Gastrocnemius medialis (tissue), 4 donors: ENCODE measurements around the gene LTBP1.

Experiments used
- CTCF ChIP-seq, 5 experiments: fragments of 450-650 bp in 3 of 5; fragments of 200-600 bp in 2 of 5; sonication (generic) in 2 of 5; IDR thresholded peaks in 4 of 5; conservative IDR thresholded peaks in 1 of 5; 1 replicate in 4 of 5; 2 replicates in 1 of 5; pipeline ENCODE4 v1.5.1; 2016 to 2019; ENCODE audit warnings: antibody characterized with exemption in 5 of 5, mild to moderate bottlenecking in 3 of 5, moderate library complexity in 3 of 5
- POLR2A ChIP-seq, 2 donors: fragments of 450-650 bp; IDR thresholded peaks; one replicate each; pipeline ENCODE4 v1.6.1; 2017; ENCODE audit warnings: antibody characterized with exemption in 2 of 2, mild to moderate bottlenecking in 2 of 2, moderate library complexity in 2 of 2

- no peak for TF ChIP-seq CTCF (IDR thresholded peaks at IDR 0.05 in 4 of 5, conservative IDR thresholded peaks at IDR 0.05 in 1 of 5)
- no peak for TF ChIP-seq POLR2A (IDR thresholded peaks at IDR 0.05)
Observed at GRCh38 chr2:32969444-32970162, 22.9 kb downstream of the LTBP1 start.
